Kidney tubule cell (primary cell): Measurements from ENCODE around the gene SIPA1L2.

ENCODE experiments used
- DNase-seq: peaks from one replicate; pipeline ENCODE4 v3.0.0-alpha.2; 2018; ENCODE audit warnings: low spot score

The SIPA1L2 gene

DNA sequence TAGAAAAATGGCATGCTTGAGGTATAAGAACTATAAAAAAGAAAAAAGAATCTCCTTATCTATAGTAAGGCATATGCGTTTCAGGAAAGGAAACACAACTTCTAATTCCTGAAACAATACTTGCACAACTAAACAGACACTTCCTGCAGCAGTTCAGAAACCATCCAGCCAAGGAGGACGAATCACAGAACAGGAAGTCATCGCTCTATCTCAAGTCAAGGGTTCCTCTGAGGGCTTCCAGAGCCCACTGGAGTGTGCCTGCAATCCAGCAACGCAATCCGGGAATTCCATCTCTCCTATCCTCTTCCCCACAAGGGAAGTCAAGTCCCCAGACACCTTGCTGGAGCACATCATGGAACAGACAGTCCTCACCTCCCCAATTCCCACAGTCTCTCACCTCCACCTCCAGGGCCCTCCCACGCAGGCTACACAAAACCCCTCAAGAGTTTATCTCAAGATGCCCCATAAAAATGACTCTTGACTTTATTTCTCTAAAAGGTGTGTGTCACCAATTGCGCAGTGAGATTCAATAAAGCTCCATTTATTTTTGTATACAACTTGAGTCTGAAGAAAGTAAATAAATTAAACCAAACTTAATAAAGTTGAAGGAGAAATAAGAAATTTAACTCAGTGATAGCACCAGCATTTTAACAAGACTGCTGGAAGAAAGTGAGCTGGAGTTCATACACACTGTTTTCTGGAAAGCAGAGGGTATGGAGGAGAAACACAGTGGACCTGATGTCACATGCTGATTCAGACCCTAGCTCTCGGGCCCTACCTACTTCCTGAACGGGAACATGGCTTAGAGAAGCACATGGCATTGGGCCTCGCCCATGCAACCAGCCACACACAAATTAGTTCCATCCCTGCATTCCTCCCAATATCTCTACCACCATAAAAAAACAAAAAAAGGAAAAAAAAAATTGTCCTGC, 39.9 kb downstream of the SIPA1L2 start:
- peak; percentile 74 for DNase-seq

DNA sequence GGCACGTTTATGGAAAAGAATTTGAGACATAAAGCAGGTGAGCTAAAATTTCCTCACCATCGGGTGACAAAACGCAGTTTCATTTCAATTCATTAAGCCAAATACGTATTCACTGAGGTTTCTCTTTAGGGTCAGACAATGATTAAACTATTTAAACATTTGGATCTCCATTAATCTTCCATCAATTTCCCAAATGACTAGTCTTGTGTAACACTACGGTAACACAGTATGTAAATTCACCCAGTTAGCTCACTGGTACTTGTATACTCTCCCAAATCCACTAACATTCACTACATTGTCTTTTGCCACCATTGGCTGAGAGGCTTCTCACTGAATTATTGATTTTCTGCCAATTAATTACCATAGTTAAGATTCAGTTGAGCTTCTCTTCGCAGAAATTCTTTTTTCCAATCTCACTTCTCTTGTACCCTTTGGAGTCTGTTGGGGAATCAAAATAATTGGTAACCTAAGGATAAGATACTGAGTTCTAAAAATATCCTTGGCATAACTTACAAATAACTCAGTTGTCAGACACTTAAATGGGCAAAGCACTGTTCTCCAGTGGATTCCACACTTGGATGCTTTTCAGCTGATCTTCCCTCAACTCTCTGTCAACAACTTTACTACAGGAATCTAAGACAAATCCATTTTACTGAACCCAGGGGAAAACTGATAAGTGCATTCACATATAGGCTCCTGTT, 40.7 kb downstream of the SIPA1L2 start:
- DNase-seq = peak; percentile 71

DNA sequence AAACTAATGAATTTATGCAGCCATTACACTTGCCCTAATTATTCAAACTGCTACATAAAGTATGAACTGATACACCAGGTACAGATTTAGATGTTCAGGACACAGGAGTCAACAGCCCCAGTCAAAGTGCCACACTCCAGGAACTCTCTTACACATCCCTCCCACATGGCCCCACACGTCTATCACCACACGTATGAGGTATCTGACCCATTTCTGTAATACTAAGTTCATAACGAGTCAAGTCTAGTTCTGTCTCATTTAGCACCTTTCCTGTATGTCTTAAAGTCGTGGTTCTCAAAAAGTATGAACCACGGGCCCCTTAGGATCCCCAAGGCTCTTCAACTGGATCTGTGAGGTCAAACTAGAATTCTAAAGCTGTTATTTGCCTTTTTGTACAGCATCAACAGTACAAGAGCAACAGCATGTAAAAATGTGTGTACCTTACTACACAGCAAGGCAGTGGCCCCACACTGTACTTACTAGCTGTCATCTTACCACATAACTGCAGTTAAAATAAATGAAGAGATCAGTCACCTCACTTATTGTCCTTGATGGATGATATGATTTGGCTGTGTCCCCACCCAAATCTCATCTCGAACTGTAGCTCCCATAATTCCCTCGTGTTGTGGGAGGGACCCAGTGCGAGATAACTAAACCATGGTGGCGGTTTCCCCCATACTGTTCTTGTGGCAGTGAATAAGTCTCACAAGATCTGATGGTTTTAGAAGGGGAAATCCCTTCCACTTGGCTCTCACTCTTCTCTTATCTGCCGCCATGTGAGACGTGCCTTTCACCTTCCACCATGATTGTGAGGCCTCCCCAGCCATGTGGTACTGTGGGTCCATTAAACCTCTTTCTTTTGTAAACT, 42.6 kb downstream of the SIPA1L2 start:
- no peak for DNase-seq

DNA sequence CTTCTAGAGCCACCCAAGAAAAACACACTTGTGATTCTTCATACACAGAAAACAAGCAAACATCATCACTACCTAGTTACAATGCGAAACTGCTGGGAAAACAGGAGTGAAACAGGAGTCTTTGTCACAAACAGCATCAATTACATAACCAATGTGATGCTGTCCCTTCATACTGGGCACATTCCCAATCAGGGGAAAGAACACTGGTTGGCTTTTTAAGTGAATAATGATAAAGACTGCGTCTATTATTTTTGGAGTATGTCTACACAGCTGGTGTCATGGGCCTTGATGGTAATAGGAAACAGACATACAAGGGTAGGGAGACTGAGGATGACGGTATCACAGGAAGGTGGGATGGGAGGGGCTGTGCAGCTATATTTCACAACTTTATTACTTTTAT, 43.3 kb downstream of the SIPA1L2 start:
- no peak for DNase-seq

DNA sequence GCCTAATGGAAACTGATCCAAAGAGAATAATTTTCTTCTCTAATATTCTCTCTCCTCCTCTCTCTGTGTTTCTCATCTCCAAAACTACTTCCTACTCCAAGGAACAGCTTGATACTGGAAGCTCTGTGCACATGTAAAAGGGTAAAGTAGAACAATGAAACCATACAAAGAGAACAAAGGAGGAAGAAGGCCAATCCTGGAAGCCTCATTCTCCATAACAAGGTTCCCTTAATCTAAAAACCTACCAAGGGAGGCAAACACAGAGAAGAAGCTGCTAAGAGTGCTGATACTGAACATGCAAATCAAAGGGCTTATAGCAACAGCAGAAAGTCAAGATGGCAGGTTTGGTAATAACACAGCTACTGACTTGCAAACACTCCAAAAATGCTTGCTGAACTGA, 44.4 kb downstream of the SIPA1L2 start:
- no peak for DNase-seq

DNA sequence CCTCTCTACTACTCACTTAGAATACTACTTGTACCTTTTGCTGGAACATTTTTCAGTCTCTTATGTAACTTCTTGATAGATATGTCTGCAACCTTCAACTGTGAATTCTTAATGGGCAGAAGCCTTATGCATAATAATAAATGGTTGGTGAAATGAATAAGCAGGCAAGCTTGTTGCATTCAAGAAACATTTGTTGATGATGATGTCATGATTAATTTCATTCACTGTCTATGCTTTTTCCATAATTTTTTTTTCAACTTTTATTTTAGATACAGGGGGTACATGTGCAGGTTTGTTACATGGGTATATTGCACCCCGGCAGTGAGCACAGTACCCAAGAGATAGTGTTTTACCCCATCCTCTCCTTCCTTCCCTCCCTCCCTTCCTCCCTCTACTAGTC, 48.0 kb downstream of the SIPA1L2 start:
- no peak for DNase-seq
